ENCODE results near the gene EIF4ENIF1. TPM values are rescaled to one million over a fixed set of nuclear protein-coding genes. Genes with fewer than 3 reads are reported as not detected.
A peak's percentile ranks its signal among the peaks of the same experiment; 100 is the strongest.

EIF4ENIF1 gene
- total and polyA plus RNA-seq, 9 of the 15 experiments (the other 6 are each of a cell fraction or from before 2014, with no cell fraction given): 2.5 to 24.9 (median 15.8) TPM

DNA sequence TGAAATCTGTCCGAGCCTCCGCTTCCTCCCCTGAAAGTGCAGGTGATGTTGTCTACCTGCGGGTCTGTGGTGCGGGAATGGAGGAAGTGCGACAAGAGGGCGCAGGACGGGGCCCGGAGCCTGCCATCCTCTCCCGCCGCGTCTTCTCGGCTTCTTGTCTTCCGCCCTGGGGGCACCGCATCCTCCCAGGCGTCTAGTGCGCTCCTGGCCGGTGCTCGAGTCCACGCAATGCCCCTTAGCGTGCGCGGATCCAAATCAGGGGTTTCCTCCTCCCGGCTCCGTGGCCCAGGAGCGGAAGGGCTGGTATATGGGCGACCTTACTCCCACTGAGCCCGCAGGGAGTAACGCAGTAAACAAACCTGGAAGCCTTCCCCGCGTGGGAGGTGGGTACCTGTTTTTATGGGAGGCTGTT lies 7.1 kb upstream of the EIF4ENIF1 start:
- H3K9ac ChIP-seq (ENCODE audit: insufficient read depth in 1 of 2, low read depth in 2 of 2, low read length in 2 of 2): peak overlapping the region; percentile 77 to 91
- DNase-seq (ENCODE audit: extremely low read depth in 1 of 4, low spot score in 3 of 4) (peak in 2 of 4 experiments; percentile 20 to 28), ATAC-seq (peak; percentile 49), FAIRE-seq (no peak)
- H3K27ac ChIP-seq (ENCODE audit: extremely low read depth, low read depth, low read length): peak overlapping the region; percentile 70
- H3K4me2 ChIP-seq (ENCODE audit: insufficient read depth, low read length): peak overlapping the region; percentile 87
- no TSS peak for BruUV-seq (replicated peaks)
- H4K20me1 ChIP-seq (replicated peaks; ENCODE audit: control insufficient read depth, insufficient read depth, low read length): no peaks in the 10 kb centered on the region
- H2AFZ ChIP-seq (ENCODE audit: low read depth, low read length): peak overlapping the region; percentile 97
- H3K4me3 ChIP-seq: peak overlapping the region; percentile 90
- H3K4me1 ChIP-seq (replicated peaks in 1 of 2; ENCODE audit: control insufficient read depth in 2 of 2, insufficient read depth in 2 of 2, low read length in 2 of 2): peaks cover 15 to 19% of the 10 kb centered on the region in 2 experiments; a peak in 4 of 5 replicates
- POLR2A ChIA-PET: no interaction called here
- intact Hi-C loops (cut with micrococcal nuclease) (no loop called here), in situ Hi-C loops (cut with MboI) (no loop called here)
- H3K79me2 ChIP-seq (ENCODE audit: control insufficient read depth, insufficient read depth, low read length): peaks cover 18% of the 10 kb centered on the region
- peaks cover 7% of the 10 kb centered on the region; the same call in 2 of the 3 replicates for H3K36me3 ChIP-seq (ENCODE audit: control insufficient read depth, insufficient read depth, low read length)
- H3K9me3 ChIP-seq (replicated peaks; ENCODE audit: control insufficient read depth, insufficient read depth, low read depth, low read length): no peaks in the 10 kb centered on the region
- H3K9me1 ChIP-seq (ENCODE audit: control insufficient read depth, insufficient read depth, low read length): no peaks in the 10 kb centered on the region
- WGBS (ENCODE audit: insufficient coverage, low coverage, missing lambda C conversion rate): 0% methylated on average over 23 of the region's 30 CpGs
- H3K27me3 ChIP-seq (ENCODE audit: control insufficient read depth in 2 of 2, insufficient read depth in 2 of 2, low read length in 2 of 2): no peaks in the 10 kb centered on the region
- CTCF ChIA-PET (ENCODE audit: low intra/inter-chr PET ratio): no interaction called here
- TF ChIP-seq, protein P1, sequence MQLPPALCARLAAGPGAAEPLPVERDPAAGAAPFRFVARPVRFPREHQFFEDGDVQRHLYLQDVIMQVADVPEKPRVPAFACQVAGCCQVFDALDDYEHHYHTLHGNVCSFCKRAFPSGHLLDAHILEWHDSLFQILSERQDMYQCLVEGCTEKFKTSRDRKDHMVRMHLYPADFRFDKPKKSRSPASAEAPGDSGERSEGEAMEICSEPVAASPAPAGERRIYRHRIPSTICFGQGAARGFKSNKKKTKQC (CRISPR knock-in tag; IDR thresholded peaks at IDR 0.05): 0 out of 2 replicates have a peak, but pooled peaks have one; percentile 63
- TF ChIP-seq BRD9 (IDR thresholded peaks at IDR 0.05; ENCODE audit: low read depth, partially characterized antibody) (no peak), MYBL2 (IDR thresholded peaks at IDR 0.05; ENCODE audit: low read depth) (no peak), MYBL2 (CRISPR knock-in tag; IDR thresholded peaks at IDR 0.05; ENCODE audit: borderline replicate concordance) (0 out of 2 replicates have a peak, but pooled peaks have one; percentile 19), SUPT5H (IDR thresholded peaks at IDR 0.05) (no peak), MIER1 (IDR thresholded peaks at IDR 0.05; ENCODE audit: low read depth) (no peak), POLR2G (IDR thresholded peaks at IDR 0.05; ENCODE audit: low read depth, low read length) (0 out of 2 replicates have a peak, but pooled peaks have one; percentile 32), ZNF445 (CRISPR knock-in tag; IDR thresholded peaks at IDR 0.05; ENCODE audit: low read depth) (no peak), TEAD1 (CRISPR knock-in tag; IDR thresholded peaks at IDR 0.05) (peak in 1 of 2 experiments; percentile 31; a peak in 1 of 4 replicates), TEAD2 (tag; IDR thresholded peaks at IDR 0.05) (no peak), USF2 (CRISPR knock-in tag; IDR thresholded peaks at IDR 0.05) (0 out of 2 replicates have a peak, but pooled peaks have one; percentile 1), TEAD4 (IDR thresholded peaks at IDR 0.05; ENCODE audit: low read length) (no peak), TEAD4 (CRISPR knock-in tag; IDR thresholded peaks at IDR 0.05; ENCODE audit: borderline replicate concordance) (no peak), XRCC5 (IDR thresholded peaks at IDR 0.05; ENCODE audit: low read depth, low read length) (no peak), HCFC1 (IDR thresholded peaks at IDR 0.05; ENCODE audit: low read depth, low read length) (no peak), SAFB (IDR thresholded peaks at IDR 0.05; ENCODE audit: borderline replicate concordance, low read depth, low read length) (0 out of 2 replicates have a peak, but pooled peaks have one; percentile 21), RBFOX2 (IDR thresholded peaks at IDR 0.05; ENCODE audit: low read depth, low read length) (peak; percentile 47)
- TF ChIP-seq, protein P2, sequence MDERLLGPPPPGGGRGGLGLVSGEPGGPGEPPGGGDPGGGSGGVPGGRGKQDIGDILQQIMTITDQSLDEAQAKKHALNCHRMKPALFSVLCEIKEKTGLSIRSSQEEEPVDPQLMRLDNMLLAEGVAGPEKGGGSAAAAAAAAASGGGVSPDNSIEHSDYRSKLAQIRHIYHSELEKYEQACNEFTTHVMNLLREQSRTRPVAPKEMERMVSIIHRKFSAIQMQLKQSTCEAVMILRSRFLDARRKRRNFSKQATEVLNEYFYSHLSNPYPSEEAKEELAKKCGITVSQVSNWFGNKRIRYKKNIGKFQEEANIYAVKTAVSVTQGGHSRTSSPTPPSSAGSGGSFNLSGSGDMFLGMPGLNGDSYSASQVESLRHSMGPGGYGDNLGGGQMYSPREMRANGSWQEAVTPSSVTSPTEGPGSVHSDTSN (CRISPR knock-in tag; IDR thresholded peaks at IDR 0.05; ENCODE audit: low read depth): no peak
- TF ChIP-seq, protein P2 (tag; conservative IDR thresholded peaks at IDR 0.05; ENCODE audit: low read depth): no peak
- TF ChIP-seq, protein P3, sequence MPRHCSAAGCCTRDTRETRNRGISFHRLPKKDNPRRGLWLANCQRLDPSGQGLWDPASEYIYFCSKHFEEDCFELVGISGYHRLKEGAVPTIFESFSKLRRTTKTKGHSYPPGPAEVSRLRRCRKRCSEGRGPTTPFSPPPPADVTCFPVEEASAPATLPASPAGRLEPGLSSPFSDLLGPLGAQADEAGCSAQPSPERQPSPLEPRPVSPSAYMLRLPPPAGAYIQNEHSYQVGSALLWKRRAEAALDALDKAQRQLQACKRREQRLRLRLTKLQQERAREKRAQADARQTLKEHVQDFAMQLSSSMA (CRISPR knock-in tag; IDR thresholded peaks at IDR 0.05): no peak
